DMS79 treated with DMSO at 0.1 percent for 48 hours (cell line): ENCODE data around the gene MAP3K5.

Source experiments
- DNase-seq: peaks from one replicate; lab custom pipeline; 2025; lab: John Stamatoyannopoulos, UW

The MAP3K5 gene

DNA sequence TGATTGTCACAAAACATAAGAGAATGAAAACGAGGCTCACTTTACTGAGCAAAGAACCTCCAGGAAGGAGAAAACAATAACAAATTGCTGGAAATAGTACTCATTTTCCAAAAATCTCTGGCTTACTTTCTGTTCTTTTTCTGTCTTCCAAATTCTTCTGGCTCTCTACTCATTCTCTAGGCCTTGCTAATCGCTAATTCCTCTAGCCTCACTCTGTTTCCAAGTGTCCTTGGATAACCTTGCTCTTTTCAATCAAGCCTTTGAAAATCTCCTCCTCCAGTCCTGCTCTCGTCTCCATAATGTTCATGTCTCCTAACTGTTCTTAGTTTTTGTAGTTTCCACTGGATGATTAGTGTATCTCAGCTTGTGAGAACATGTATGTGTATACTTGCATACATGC, 145.9 kb downstream of the MAP3K5 start:
- no peak for DNase-seq

DNA sequence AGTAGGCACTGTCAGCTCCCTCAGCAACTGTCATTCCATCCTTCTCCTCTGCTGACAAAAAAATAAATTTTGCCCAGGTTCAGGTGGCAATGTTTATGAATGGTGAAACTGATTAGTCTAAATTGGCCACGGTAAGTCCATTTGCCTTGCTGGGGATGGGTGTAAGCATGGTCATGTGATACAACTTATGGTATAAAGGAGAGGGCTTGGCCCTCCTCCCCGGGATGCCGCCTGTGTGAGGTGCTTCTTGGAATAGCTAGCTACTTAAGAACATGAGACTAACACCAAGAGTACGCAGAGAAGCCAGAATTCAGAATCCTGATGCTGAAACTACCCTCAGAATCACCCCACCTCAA, 147.7 kb downstream of the MAP3K5 start:
- DNase-seq = no peak

DNA sequence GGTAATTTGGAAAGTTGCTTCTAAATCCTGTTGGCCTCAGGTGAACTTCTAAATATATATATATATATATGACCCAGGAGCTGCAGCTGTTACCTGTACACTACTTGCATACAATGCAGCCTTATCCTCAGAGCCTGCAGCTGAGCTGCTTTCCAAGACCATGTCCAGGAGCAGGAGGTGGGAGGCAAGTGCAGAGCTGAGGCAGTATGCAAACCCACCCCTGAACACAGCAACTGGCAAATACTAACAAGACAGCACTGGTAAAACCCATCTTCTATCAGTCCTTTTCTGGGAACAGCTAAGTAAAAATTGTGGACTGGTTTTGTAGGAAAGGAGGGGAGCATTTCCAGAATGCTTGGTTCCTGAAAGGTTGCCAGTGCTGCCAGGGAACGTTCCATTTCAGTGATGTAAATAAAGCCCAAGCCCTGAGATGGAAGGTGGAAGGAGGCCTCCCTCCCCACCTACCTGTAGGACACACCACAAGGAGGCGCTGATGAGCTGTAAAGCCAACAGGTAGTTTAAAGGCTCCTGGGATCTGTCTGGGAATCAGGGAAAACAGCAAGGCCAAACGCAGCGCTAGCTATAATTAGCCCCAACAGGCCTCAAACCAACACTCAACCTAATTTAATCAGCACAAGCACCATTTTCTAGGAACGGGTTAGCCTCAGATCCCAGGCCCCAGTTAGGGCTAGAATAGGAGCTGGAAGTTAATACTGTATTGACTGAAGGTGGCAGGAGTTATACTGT, 148.3 kb downstream of the MAP3K5 start:
- peak; percentile 73 for DNase-seq

DNA sequence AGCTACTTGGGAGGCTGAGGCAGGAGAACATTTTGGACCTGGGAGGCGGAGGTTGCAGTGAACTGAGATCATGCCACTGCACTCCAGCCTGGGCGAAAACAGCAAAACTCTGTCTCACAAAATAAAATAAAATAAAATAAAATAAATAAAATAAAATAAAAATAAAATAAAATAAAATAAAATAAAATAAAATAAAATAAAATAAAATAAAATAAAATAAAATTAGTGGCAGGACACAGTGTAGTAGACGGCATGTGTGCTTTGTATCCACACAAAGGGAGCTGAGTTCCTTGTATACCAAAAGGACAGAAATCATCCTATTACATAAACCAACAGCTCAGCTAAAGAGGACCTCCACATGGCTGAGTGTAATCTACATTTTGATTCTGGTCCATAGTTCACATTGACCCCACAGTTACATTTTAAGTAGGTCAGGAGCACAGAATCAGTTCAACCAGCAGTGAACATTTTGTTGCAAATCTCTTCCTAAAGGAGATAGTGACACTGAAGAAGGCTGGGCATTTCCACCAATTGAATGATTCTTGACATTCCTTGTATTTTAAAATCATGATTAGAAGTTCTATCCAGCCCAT, 150.3 kb downstream of the MAP3K5 start:
- no peak for DNase-seq

DNA sequence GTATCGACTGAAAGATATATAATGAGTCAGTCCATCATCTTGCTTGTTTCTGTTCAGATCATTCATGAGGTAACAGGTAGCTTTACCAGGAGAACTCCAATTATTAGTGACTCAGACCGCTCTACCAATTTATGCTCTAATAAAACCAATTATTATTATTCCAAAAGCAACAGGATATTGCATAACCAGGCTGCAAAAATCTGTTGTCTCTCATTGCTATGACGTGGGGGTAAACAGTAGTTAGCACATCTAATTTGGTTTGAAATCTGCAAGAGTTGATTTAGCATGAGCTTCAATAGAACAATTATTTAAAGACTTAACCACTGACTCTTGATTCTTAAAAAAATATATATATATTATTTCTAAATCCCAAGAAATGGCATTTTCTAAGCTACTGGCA, 151.1 kb downstream of the MAP3K5 start:
- no peak for DNase-seq

DNA sequence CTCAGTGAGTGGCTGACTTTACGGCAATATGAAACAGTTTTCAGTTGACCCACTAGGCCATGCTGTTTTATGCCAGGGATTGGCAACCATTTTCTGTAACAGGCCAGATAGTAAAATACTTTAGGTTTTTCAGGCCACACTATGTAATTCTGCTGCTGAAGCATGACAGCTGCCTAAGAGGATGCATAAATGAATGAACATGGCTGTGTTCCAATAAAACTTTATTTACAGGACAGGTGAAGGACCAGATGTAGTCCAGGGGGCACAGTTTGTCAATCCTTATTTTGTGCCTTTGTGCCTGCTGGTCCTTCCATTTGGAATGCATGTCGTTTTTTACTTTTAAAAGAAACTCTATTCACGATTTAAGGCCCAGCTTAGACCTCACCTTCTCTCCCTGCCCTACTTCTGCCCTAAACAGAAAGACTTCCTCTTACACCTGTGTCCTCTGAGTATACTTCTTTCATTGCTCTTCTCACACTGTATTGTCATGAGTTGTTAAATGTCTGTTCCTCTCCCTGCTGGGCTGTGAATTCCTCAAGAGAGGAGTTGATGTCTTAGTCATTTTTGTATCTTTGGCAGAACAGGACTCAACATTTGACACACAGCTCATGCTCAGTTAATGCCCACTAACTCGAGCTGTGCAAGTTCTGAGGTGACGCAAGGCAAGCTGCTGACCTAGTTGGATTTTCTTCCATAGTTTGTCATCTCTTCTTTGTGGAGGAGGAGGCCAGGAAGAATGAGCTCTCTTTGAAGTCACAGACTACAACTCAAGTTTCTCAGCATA, 152.0 kb downstream of the MAP3K5 start:
- DNase-seq = no peak

DNA sequence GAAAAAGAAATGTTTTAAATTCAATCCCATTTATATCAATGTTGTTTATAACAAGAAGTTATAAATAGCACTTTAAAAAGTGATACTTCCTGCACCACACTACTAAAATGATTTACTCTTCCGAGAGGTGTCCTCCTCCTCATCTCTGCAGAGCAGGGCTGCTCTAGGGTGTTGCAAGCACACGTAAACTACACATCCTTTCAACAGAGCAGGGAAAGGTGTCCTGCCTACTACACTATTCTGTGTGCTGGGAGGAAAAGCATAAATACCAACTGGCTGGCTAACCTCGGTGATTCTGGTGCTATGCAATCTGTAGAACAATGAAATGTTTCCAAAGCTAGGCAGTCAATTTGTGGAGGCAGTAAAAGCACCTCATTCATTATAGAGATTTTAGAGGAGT, 152.6 kb downstream of the MAP3K5 start:
- no peak for DNase-seq

DNA sequence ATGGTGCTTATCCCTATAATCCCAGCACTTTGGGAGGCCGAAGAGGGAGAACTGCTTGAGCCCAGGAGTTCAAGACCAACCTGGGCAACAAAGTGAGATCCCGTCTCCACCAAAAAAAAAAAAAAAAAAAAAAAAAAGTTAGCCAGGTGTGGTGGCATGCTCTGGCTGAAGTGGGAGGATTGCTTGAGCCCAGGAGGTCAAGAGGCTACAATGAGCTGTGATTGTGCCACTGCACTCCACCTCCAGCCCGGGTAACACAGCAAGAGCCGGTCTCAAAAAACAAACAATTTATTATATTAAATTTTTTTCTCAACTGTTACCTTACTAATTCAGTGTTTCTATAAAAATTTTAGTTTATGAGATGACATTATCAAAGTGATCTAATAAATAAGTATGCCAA, 156.7 kb downstream of the MAP3K5 start:
- no peak for DNase-seq

DNA sequence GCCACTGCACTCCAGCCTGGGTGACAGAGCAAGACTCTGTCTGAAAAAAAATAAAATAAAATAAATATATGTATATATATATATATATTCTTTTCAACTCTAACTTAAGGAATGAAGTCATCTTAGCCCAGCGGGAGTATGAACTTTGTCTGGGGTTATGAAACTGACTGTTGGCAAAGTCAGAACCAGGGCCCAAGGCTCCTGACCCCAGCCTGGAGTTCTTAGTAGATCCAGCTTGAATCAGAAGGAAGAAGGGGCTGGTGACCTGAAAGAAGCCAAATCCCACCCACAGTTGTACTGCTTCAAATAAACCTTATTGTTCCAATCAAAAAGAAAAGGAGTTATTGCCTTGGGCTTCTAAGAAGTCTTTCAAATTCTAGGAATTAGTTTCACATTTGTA, 158.9 kb downstream of the MAP3K5 start:
- DNase-seq = no peak

DNA sequence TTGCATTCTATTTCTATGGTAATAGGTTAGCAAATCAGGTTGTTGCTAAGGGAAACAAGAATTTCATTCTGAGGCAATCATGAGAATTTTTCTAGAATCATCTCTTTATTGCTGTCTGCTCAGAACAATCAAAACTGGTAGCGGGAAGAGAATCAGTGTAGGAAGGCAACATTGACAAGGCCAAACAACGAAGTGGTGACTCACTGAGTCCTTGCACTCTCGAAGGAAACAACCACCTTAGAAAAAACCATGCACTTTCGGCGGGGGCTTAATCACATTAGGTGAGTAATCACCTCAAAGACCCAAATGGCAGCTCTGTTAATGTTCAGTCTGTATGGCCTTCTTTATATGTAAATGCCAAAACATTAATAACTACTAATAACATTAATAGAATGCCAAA, 163.3 kb downstream of the MAP3K5 start:
- DNase-seq = no peak

DNA sequence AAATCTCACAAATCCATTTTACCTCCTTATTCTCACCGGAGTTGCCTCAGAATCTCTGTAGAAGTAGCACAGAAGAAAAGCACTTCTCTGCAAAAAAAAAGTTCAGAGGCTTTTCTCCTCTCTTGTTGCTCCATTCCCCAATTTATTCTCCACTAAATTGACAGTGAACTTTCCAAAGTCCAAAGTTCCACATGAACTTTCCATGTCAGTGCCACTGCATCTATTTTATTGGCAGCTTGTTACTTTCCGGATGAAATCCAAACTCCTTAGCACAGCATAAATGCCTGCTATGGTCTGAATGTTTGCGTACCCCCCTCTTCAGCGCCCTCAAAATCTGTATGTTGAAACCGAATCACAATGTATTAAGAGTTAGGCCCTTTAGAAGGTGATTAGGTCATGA, 165.1 kb downstream of the MAP3K5 start:
- DNase-seq = no peak

DNA sequence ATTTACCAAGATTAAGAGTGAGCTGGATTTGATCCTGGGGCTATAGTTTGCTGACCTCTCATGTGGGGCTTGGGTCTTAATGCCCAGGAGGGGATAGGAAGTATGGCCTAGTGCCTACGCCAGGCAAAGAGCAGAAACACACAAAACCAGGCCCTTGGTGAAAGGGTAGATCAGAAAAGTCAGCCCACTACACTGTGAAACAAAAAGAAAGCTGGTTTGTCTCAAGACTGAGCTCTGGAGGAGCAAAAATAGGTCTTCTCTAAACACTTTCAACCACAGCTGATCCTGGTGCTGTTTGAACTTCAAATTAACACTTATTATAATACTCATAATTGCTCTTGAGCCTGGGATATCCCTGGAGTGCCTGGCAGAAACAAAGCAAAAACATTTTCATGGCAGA, 167.0 kb downstream of the MAP3K5 start:
- DNase-seq = no peak

DNA sequence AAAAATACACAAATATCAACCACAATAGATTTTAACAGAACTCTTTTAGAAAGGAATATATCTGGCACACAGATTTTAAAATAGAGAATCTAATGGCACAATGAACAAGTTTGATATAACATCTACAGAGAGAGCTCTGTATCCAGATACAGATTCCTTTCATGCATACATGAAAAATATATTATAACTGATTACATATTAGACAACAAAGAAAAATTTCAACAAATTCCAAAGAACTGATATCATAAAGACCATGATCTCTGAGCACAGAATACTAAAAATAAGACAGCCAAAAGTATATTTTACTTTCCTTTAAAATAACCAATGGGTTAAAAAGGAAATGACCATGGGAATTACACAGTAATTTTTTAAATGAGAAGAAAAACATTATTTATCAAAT, 167.9 kb downstream of the MAP3K5 start:
- no peak for DNase-seq

DNA sequence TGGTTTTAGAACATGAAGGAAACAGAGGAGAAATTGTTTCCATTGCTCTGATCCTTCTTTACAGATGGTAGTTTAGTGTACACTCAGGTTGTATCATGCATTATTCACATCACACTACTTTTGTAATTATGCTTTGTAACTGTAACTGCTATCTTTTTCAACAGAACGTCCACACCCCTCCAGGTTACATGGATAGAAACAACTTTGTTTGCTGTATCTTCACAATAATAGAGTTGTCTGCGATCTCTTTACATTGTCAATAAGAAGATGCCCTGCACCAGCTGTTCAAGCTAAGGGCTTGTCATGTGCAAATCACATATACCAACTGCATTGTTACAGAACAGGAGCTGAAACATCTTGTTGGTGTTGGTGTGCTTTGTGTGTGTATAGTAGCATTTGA, 174.2 kb downstream of the MAP3K5 start:
- DNase-seq = no peak

DNA sequence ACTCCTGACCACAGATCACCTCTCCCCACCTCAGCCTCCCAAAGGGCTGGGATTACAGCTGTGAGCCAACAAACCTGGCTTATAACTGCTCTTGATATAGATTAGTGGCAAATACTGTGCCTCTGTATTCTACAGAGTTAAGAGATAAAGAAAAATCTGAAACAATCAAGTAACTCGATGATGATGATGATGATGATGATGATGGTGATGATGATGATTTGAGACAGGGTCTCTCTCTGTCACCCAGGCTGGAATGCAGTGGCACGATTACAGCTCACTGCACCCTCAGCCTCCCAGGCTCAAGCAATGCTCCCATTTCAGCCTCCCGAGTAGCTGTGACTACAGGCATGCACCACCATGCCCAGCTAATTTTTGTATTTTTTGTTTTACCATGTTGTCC, 175.8 kb downstream of the MAP3K5 start:
- DNase-seq = no peak

DNA sequence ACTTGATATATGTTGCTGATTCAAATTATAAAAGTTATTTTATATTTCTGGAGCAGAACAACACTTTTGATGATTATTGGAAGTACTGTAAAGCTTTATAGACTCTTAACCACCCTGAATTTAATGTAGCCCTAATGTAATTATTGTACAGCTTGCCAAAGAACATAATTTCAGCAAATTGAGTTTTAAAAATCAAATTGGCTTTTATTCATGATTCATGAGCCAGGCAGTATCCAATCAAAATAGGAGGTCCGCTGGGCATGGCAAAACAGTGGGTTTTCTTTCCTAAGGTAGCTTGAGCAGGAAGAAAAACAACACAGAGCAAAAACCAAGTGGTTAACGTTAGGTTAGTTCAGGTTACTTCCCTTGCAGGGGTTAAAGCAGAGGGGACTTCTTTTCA, 177.3 kb downstream of the MAP3K5 start:
- DNase-seq = no peak

DNA sequence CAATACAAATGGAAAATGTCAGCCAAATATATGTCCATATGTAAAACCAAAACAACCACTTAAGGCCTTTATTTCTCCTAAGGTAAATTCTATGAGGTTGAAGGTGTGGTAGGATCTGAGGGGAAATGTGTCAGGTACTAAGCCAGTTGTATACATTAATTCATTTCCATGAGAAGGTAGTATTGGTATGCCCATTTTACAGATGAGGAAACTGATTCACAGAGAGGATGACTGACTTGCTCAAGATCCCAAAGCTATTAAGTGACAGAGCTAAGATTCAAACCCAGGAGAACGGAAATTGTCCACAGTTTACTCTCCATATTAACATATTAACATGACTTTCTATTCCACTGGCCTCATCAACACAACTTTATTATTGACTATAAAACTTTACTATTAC, 177.9 kb downstream of the MAP3K5 start:
- no peak for DNase-seq

DNA sequence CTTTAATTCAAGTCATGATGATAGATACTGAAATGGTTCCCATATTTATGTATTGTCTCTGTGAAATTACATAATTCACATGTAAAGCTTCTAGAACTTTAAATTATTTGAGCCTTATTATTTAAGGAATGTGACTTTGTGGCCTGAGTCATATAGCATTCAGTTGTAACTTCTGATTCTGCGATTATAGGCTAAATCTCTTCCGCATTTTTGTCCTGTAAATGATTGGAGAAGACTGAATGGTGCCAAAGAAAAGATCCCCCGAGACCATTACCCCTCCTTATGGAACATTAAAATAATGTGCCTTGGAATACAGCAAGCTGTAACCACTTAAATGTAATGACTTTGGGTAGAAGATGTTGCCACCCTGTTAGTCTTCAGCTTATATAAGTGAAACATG, 178.8 kb downstream of the MAP3K5 start:
- no peak for DNase-seq

DNA sequence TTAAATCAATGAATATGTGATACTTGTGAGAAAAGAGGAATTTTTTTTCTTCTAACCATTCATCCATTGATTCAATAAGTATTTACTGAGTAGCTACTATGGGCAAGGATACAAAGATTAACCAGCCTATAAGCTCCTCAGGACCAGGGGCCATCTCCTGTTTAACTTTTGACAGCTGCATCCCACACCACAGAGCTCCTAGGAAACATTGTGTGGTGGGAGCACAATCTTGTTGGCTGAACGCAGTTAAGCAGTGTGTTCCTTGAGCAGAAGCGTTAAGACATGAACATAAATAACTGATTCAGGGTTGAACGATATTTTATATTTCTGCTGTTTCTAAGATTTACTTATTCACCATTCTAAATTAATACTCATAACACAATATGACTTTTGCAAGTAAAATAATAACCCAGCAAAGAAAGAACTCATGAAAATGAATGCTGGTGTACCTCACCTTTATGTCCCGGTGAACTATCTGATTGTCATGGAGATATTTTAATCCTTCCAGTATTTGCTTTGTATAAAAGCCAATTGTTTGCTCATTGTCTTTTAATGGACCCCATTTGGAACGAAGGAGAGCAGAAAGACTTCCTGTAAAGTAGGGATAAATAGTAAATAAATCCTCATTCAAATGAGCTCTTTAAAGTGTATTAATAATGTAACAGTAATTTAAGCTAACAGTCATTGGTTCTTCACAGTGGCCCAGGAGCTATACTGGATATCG, 179.4 kb downstream of the MAP3K5 start:
- DNase-seq = no peak

DNA sequence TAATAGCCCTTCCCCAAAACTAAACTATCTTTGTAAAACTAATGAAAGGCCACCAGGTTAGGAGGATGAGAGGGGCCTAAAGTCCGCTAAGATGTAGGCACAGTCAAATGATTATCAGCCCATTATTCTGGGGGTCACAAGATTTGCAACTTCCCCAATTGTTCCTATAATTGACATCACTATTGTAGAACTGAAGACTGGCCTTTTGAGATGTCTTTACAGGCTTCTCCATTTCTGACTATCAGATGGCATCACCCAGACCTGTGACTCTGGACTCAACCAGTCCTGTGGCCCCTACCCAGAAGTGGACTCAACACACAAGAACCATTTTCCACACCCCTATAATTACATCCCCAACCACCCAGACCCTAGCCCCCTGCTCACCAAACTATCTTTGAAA, 180.5 kb downstream of the MAP3K5 start:
- no peak for DNase-seq

DNA sequence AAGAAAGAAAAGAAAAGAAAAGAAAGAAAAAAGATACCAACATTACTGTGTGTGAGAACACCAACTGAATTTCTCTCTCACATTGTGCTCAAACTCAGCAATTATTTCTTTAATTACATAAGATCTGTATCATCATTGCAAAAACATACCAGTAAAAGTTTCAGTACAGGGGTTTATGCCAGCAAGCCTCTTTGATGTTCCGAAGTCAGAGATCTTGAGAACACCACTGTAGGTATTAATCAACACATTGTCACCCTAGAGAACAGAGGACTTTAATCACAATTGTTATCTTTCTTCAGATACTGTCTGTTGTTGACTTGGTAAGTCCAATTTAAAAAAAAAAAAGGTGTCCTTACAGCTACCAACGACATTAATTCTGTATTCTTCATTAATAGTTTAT, 181.1 kb downstream of the MAP3K5 start:
- DNase-seq = no peak

DNA sequence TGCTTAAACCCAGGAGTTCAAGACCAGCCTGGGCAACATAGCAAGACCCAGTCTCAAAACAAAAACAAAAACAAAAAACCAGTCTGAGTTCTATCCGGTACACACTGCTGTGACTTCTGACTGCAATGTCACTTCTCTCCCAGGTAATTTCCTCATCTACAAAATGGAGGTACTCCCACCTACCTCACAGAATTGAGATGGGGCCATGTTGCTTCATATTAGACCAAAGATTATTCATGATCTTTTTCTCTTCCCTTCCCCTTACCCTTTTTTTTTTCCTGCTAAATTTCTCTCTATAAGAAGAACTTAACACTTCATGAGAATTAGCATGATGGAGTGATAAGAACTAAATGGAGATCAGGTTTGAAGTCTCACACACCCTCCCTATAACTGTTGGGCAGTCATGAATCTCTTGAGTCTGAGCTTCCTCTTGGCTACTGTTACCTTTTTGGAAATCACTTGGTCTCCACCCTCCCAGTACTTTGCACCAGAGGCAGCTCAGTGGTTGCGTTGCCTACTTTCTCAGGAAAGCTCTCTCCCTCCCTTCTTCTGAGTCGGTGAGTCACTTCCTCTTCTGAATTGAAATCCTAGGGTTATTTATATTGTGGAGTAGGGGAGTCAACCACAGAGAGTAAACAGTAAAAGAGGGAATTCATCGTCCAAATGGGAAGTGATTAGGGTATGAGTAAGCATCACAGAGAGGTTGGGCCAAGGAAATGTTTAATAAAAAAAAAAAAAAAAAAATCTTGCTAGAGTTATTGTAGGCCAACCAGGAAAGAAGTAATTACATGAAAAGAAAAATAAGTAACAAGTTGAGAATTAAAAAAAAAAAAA, 182.2 kb downstream of the MAP3K5 start:
- DNase-seq = peak; percentile 26
